Stromal cell of bone marrow (primary cell): Measurements from ENCODE around the gene C16orf96.

ENCODE experiments used
- DNase-seq: peaks from one replicate; pipeline ENCODE4 v3.0.0-alpha.2; 2012; ENCODE audit warnings: low read depth

Gene C16orf96

GRCh38 chr16:4646773-4647643, 90.9 kb downstream of the C16orf96 start:
- no peak for DNase-seq

- no peak for DNase-seq
Measured at GRCh38 chr16:4647644-4647980, 91.5 kb downstream of the C16orf96 start.

GRCh38 chr16:4648917-4649316, 92.8 kb downstream of the C16orf96 start:
- DNase-seq = no peak

GRCh38 chr16:4649744-4650442, 93.8 kb downstream of the C16orf96 start:
- no peak for DNase-seq
